Measurements from ENCODE around the gene RPTN. TPM values are rescaled to one million over a fixed set of nuclear protein-coding genes. Genes with fewer than 3 reads are reported as not detected.

Gene RPTN
- total and polyA plus RNA-seq, 2 experiments from 2014 or later, result not detected

DNA sequence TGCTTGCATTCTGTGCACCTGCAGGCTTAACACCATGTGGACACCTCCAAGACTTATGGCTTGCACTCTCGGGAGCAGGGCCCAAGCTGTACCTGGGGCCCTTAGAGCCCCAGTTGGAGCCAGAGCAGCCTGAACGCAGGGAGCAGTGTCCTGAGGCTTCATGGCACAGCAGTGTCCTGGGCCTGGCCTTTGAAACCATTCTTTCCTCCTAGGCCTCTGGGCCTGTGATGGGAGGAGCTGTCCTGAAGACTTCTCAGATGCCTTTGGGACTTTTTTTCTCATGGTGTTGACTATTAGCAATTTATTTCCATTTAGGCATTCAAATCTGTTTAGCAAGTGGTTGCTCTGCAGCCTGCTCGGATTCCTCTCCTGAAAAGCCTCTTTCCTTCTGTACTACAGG, 11.0 kb downstream of the RPTN start:
- H3K4me3 Mint-ChIP-seq, result no peak overlapping the region

DNA sequence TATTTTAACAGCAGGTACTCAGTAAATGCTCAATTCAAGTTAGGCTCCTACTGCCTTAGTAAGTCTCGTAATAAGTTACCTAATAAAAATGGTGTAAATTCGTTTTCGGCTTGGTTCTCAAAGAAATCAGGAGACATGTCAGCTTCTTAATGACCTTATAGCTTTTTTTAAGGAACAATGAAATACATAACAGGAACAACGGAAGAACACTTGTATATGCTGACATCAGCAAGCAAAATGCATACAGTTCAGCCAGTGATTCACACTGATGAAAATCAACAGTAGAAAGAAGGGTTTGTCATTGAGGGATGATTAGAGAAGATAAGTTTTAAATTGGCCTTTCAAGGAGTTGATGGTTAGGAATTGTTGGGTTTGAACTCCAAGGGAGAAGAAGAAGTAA, 13.3 kb downstream of the RPTN start:
- no peak overlapping the region for H3K4me3 ChIP-seq
- no peak overlapping the region for H3K27ac Mint-ChIP-seq
- no peaks in the 10 kb centered on the region for H3K27me3 ChIP-seq (ENCODE audit: insufficient read depth)
- H3K27ac ChIP-seq (ENCODE audit: low read depth), result no peak overlapping the region
- H2AFZ ChIP-seq, result no peak overlapping the region
- no peaks in the 10 kb centered on the region for H3K4me1 ChIP-seq (ENCODE audit: insufficient read depth)
- peaks cover 45% of the 10 kb centered on the region for H3K9me3 Mint-ChIP-seq
- no peaks in the 10 kb centered on the region for H3F3A ChIP-seq (replicated peaks; ENCODE audit: low read depth)
- H3K27me3 Mint-ChIP-seq (ENCODE audit: insufficient read depth, low read depth, poor library complexity), result no peaks in the 10 kb centered on the region
- H3K36me3 Mint-ChIP-seq (ENCODE audit: low read depth), result peaks cover 20% of the 10 kb centered on the region
- H4K20me1 ChIP-seq (replicated peaks; ENCODE audit: insufficient read depth), result no peaks in the 10 kb centered on the region
- DNase-seq (ENCODE audit: low spot score), result no peak
- no peak overlapping the region for H3K4me2 ChIP-seq
- no peaks in the 10 kb centered on the region for H3K79me2 ChIP-seq (replicated peaks; ENCODE audit: insufficient read depth)
- H3K36me3 ChIP-seq (ENCODE audit: insufficient read depth), result 0 out of 2 replicates have a peak, but pooled peaks cover 6% of the 10 kb centered on the region
- no peak for ATAC-seq
- no peaks in the 10 kb centered on the region for H3K9me2 ChIP-seq (ENCODE audit: insufficient read depth)
- H3K4me1 Mint-ChIP-seq, result no peaks in the 10 kb centered on the region
- H3K4me3 Mint-ChIP-seq, result no peak overlapping the region
- no peak for TF ChIP-seq NANOG (IDR thresholded peaks at IDR 0.05; ENCODE audit: borderline replicate concordance)
- no peak for TF ChIP-seq EZH2phosphoT487 (IDR thresholded peaks at IDR 0.05; ENCODE audit: unreplicated experiment)
- TF ChIP-seq CREB1 (CRISPR knock-in tag; IDR thresholded peaks at IDR 0.05; ENCODE audit: low read depth), result no peak
- TF ChIP-seq, protein P1, sequence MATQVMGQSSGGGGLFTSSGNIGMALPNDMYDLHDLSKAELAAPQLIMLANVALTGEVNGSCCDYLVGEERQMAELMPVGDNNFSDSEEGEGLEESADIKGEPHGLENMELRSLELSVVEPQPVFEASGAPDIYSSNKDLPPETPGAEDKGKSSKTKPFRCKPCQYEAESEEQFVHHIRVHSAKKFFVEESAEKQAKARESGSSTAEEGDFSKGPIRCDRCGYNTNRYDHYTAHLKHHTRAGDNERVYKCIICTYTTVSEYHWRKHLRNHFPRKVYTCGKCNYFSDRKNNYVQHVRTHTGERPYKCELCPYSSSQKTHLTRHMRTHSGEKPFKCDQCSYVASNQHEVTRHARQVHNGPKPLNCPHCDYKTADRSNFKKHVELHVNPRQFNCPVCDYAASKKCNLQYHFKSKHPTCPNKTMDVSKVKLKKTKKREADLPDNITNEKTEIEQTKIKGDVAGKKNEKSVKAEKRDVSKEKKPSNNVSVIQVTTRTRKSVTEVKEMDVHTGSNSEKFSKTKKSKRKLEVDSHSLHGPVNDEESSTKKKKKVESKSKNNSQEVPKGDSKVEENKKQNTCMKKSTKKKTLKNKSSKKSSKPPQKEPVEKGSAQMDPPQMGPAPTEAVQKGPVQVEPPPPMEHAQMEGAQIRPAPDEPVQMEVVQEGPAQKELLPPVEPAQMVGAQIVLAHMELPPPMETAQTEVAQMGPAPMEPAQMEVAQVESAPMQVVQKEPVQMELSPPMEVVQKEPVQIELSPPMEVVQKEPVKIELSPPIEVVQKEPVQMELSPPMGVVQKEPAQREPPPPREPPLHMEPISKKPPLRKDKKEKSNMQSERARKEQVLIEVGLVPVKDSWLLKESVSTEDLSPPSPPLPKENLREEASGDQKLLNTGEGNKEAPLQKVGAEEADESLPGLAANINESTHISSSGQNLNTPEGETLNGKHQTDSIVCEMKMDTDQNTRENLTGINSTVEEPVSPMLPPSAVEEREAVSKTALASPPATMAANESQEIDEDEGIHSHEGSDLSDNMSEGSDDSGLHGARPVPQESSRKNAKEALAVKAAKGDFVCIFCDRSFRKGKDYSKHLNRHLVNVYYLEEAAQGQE (IDR thresholded peaks at IDR 0.05; ENCODE audit: unreplicated experiment), result no peak
- no peak for TF ChIP-seq STAT1 (IDR thresholded peaks at IDR 0.05; ENCODE audit: unreplicated experiment)
- TF ChIP-seq, protein P2, sequence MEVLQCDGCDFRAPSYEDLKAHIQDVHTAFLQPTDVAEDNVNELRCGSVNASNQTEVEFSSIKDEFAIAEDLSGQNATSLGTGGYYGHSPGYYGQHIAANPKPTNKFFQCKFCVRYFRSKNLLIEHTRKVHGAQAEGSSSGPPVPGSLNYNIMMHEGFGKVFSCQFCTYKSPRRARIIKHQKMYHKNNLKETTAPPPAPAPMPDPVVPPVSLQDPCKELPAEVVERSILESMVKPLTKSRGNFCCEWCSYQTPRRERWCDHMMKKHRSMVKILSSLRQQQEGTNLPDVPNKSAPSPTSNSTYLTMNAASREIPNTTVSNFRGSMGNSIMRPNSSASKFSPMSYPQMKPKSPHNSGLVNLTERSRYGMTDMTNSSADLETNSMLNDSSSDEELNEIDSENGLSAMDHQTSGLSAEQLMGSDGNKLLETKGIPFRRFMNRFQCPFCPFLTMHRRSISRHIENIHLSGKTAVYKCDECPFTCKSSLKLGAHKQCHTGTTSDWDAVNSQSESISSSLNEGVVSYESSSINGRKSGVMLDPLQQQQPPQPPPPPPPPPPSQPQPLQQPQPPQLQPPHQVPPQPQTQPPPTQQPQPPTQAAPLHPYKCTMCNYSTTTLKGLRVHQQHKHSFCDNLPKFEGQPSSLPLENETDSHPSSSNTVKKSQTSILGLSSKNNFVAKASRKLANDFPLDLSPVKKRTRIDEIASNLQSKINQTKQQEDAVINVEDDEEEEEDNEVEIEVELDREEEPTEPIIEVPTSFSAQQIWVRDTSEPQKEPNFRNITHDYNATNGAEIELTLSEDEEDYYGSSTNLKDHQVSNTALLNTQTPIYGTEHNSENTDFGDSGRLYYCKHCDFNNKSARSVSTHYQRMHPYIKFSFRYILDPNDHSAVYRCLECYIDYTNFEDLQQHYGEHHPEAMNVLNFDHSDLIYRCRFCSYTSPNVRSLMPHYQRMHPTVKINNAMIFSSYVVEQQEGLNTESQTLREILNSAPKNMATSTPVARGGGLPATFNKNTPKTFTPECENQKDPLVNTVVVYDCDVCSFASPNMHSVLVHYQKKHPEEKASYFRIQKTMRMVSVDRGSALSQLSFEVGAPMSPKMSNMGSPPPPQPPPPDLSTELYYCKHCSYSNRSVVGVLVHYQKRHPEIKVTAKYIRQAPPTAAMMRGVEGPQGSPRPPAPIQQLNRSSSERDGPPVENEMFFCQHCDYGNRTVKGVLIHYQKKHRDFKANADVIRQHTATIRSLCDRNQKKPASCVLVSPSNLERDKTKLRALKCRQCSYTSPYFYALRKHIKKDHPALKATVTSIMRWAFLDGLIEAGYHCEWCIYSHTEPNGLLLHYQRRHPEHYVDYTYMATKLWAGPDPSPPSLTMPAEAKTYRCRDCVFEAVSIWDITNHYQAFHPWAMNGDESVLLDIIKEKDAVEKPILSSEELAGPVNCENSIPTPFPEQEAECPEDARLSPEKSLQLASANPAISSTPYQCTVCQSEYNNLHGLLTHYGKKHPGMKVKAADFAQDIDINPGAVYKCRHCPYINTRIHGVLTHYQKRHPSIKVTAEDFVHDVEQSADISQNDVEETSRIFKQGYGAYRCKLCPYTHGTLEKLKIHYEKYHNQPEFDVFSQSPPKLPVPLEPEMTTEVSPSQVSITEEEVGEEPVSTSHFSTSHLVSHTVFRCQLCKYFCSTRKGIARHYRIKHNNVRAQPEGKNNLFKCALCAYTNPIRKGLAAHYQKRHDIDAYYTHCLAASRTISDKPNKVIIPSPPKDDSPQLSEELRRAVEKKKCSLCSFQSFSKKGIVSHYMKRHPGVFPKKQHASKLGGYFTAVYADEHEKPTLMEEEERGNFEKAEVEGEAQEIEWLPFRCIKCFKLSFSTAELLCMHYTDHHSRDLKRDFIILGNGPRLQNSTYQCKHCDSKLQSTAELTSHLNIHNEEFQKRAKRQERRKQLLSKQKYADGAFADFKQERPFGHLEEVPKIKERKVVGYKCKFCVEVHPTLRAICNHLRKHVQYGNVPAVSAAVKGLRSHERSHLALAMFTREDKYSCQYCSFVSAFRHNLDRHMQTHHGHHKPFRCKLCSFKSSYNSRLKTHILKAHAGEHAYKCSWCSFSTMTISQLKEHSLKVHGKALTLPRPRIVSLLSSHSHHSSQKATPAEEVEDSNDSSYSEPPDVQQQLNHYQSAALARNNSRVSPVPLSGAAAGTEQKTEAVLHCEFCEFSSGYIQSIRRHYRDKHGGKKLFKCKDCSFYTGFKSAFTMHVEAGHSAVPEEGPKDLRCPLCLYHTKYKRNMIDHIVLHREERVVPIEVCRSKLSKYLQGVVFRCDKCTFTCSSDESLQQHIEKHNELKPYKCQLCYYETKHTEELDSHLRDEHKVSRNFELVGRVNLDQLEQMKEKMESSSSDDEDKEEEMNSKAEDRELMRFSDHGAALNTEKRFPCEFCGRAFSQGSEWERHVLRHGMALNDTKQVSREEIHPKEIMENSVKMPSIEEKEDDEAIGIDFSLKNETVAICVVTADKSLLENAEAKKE (CRISPR knock-in tag; IDR thresholded peaks at IDR 0.05), result no peak

More for the DNA sequence above, 11.0 kb downstream of the RPTN start:
- Histone ChIP-seq H3K9me2 (ENCODE audit: insufficient read depth) (0 out of 2 replicates have a peak, but pooled peaks cover 14% of the 10 kb centered on the region), H3K4me1 (ENCODE audit: insufficient read depth) (no peaks in the 10 kb centered on the region), H3K4me2 (no peak overlapping the region), H3K79me2 (replicated peaks; ENCODE audit: insufficient read depth) (no peaks in the 10 kb centered on the region), H3K27ac (ENCODE audit: low read depth) (no peak overlapping the region), H2AFZ (no peak overlapping the region), H4K20me1 (replicated peaks; ENCODE audit: insufficient read depth) (no peaks in the 10 kb centered on the region), H3K4me3 (no peak overlapping the region), H3K36me3 (ENCODE audit: insufficient read depth) (0 out of 2 replicates have a peak, but pooled peaks cover 6% of the 10 kb centered on the region), H3F3A (replicated peaks; ENCODE audit: low read depth) (no peaks in the 10 kb centered on the region), H3K27me3 (ENCODE audit: insufficient read depth) (no peaks in the 10 kb centered on the region)
- H3K36me3 Mint-ChIP-seq (ENCODE audit: low read depth), result peaks cover 20% of the 10 kb centered on the region
- H3K27ac Mint-ChIP-seq, result no peak overlapping the region
- DNase-seq (ENCODE audit: low spot score), result no peak
- no peaks in the 10 kb centered on the region for H3K27me3 Mint-ChIP-seq (ENCODE audit: insufficient read depth, low read depth, poor library complexity)
- ATAC-seq, result no peak
- TF ChIP-seq, protein P3, sequence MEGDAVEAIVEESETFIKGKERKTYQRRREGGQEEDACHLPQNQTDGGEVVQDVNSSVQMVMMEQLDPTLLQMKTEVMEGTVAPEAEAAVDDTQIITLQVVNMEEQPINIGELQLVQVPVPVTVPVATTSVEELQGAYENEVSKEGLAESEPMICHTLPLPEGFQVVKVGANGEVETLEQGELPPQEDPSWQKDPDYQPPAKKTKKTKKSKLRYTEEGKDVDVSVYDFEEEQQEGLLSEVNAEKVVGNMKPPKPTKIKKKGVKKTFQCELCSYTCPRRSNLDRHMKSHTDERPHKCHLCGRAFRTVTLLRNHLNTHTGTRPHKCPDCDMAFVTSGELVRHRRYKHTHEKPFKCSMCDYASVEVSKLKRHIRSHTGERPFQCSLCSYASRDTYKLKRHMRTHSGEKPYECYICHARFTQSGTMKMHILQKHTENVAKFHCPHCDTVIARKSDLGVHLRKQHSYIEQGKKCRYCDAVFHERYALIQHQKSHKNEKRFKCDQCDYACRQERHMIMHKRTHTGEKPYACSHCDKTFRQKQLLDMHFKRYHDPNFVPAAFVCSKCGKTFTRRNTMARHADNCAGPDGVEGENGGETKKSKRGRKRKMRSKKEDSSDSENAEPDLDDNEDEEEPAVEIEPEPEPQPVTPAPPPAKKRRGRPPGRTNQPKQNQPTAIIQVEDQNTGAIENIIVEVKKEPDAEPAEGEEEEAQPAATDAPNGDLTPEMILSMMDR (conservative IDR thresholded peaks at IDR 0.05; ENCODE audit: low read depth in 2 of 2), result no peak
- TF ChIP-seq ZNF114 (CRISPR knock-in tag; IDR thresholded peaks at IDR 0.05), result no peak
- no peak for TF ChIP-seq CREB1 (CRISPR knock-in tag; IDR thresholded peaks at IDR 0.05; ENCODE audit: low read depth)
- no peak for TF ChIP-seq STAT1 (IDR thresholded peaks at IDR 0.05; ENCODE audit: unreplicated experiment)
- no peak for TF ChIP-seq EZH2 (IDR thresholded peaks at IDR 0.05; ENCODE audit: low read depth, unreplicated experiment)
- TF ChIP-seq EZH2phosphoT487 (IDR thresholded peaks at IDR 0.05; ENCODE audit: unreplicated experiment), result no peak
- TF ChIP-seq POLR2AphosphoS5 (IDR thresholded peaks at IDR 0.05; ENCODE audit: low read depth), result no peak
- H3K4me1 Mint-ChIP-seq, result no peaks in the 10 kb centered on the region
- H3K9me3 Mint-ChIP-seq, result peaks cover 45% of the 10 kb centered on the region

Data from GM23338 (cell line).